ENCODE measurements around the gene PBX3.

The PBX3 gene

DNA sequence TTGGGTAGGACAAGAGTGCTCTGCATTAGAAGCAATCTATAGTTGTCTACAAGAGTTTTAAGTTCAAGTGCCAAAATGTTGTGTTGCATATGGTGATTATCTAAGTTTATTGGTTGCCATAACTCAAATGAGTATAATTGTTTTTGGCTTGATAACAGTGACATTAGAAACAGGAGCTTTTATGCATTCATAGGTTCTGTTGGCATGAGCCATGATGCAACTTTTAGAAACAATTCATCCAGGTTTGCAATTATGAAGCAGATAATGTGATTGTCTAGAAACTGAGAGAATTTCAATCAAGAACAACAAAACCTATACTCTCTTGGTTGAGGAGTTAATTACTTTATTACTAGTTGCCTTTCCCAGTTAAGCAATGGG, 137.0 kb downstream of the PBX3 start:
- TF ChIP-seq, protein P1, sequence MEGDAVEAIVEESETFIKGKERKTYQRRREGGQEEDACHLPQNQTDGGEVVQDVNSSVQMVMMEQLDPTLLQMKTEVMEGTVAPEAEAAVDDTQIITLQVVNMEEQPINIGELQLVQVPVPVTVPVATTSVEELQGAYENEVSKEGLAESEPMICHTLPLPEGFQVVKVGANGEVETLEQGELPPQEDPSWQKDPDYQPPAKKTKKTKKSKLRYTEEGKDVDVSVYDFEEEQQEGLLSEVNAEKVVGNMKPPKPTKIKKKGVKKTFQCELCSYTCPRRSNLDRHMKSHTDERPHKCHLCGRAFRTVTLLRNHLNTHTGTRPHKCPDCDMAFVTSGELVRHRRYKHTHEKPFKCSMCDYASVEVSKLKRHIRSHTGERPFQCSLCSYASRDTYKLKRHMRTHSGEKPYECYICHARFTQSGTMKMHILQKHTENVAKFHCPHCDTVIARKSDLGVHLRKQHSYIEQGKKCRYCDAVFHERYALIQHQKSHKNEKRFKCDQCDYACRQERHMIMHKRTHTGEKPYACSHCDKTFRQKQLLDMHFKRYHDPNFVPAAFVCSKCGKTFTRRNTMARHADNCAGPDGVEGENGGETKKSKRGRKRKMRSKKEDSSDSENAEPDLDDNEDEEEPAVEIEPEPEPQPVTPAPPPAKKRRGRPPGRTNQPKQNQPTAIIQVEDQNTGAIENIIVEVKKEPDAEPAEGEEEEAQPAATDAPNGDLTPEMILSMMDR (IDR thresholded peaks at IDR 0.05): no peak

GRCh38 chr9:125885405-125886034, 138.3 kb downstream of the PBX3 start:
- TF ChIP-seq, protein P1 (IDR thresholded peaks at IDR 0.05): no peak

GRCh38 chr9:125886365-125886764, 139.2 kb downstream of the PBX3 start:
- TF ChIP-seq, protein P1 (IDR thresholded peaks at IDR 0.05): no peak

GRCh38 chr9:125887172-125887571, 140.0 kb downstream of the PBX3 start:
- TF ChIP-seq, protein P1 (IDR thresholded peaks at IDR 0.05): no peak

DNA sequence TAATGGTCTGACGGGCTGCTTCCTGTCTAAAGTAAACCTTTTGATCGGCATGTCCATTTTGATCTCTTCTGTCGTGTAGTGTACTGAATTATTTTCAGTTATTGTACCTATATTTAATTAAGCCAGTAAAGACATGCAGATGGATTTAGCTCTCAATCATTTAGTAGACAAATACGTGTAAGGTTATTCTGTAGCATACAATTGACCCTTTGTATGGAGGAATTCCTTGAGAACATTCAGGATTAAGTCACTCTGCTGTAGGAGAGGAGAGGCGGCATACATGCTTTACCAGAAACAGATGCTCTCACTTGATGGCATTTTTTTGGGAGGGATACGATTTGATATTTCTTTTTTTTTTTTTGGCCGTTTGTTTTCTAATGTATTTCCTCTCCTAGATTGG, 141.0 kb downstream of the PBX3 start:
- TF ChIP-seq, protein P1 (IDR thresholded peaks at IDR 0.05): no peak

- TF ChIP-seq, protein P1 (IDR thresholded peaks at IDR 0.05): no peak
These were observed 141.9 kb downstream of the PBX3 start for GRCh38 chr9:125889112-125889475.

- TF ChIP-seq, protein P1 (IDR thresholded peaks at IDR 0.05): no peak
These were observed 142.6 kb downstream of the PBX3 start for GRCh38 chr9:125889476-125890419.

Measured in LNCAP (cell line).